ENCODE results near the gene IST1.

- TF ChIP-seq CTCF (IDR thresholded peaks at IDR 0.05 in 2 of 3, conservative IDR thresholded peaks at IDR 0.05 in 1 of 3; ENCODE audit: control insufficient read depth in 2 of 3, extremely low read depth in 1 of 3, insufficient read depth in 1 of 3, low read depth in 3 of 3, low read length in 3 of 3) (no peak), SUZ12 (IDR thresholded peaks at IDR 0.05; ENCODE audit: unreplicated experiment) (no peak), SMAD1 (IDR thresholded peaks at IDR 0.05; ENCODE audit: low read depth, partially characterized antibody) (no peak), NR2F1 (conservative IDR thresholded peaks at IDR 0.05) (no peak), KLF5 (IDR thresholded peaks at IDR 0.05; ENCODE audit: partially characterized antibody) (no peak), SP1 (IDR thresholded peaks at IDR 0.05; ENCODE audit: low read depth, low read length) (no peak), NKRF (conservative IDR thresholded peaks at IDR 0.05) (no peak), EED (IDR thresholded peaks at IDR 0.05; ENCODE audit: low read depth) (no peak), ATF2 (IDR thresholded peaks at IDR 0.05; ENCODE audit: low read length) (no peak), JUND (IDR thresholded peaks at IDR 0.05; ENCODE audit: low read depth, low read length) (no peak), TBL1XR1 (IDR thresholded peaks at IDR 0.05; ENCODE audit: low read depth, low read length) (no peak), MYC (IDR thresholded peaks at IDR 0.05; ENCODE audit: insufficient read depth, insufficient read length, insufficient replicate concordance, low read length, severe bottlenecking) (no peak), EGR1 (IDR thresholded peaks at IDR 0.05; ENCODE audit: borderline replicate concordance in 1 of 2, low read depth in 2 of 2, low read length in 2 of 2) (no peak)
- TF ChIP-seq, protein P1, sequence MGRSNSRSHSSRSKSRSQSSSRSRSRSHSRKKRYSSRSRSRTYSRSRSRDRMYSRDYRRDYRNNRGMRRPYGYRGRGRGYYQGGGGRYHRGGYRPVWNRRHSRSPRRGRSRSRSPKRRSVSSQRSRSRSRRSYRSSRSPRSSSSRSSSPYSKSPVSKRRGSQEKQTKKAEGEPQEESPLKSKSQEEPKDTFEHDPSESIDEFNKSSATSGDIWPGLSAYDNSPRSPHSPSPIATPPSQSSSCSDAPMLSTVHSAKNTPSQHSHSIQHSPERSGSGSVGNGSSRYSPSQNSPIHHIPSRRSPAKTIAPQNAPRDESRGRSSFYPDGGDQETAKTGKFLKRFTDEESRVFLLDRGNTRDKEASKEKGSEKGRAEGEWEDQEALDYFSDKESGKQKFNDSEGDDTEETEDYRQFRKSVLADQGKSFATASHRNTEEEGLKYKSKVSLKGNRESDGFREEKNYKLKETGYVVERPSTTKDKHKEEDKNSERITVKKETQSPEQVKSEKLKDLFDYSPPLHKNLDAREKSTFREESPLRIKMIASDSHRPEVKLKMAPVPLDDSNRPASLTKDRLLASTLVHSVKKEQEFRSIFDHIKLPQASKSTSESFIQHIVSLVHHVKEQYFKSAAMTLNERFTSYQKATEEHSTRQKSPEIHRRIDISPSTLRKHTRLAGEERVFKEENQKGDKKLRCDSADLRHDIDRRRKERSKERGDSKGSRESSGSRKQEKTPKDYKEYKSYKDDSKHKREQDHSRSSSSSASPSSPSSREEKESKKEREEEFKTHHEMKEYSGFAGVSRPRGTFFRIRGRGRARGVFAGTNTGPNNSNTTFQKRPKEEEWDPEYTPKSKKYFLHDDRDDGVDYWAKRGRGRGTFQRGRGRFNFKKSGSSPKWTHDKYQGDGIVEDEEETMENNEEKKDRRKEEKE (IDR thresholded peaks at IDR 0.05): no peak
These were observed 69.9 kb downstream of the IST1 start for GRCh38 chr16:71965223-71965622.

Data from GM12878 (cell line).